KMS-11 (cell line): Measurements from ENCODE around the gene RABGAP1.

ENCODE experiments used
- H2AFZ ChIP-seq: fragments of 200-600 bp; sonication (generic); 2 replicates; pipeline ENCODE4 v1.6.1; 2016; ENCODE audit warnings: antibody characterized with exemption, mixed run types, low read depth
- H3K27ac ChIP-seq: fragments of 200-600 bp; sonication (generic); 2 replicates; pipeline ENCODE4 v1.6.1; 2016; ENCODE audit warnings: mild to moderate bottlenecking, mixed run types
- H3K27me3 ChIP-seq: fragments of 200-600 bp; sonication (generic); 2 replicates; pipeline ENCODE4 v1.6.1; 2017; ENCODE audit warnings: mild to moderate bottlenecking, low read depth, mixed run types, moderate library complexity; ENCODE audit not compliant: insufficient read depth
- H3K36me3 ChIP-seq: fragments of 200-600 bp; sonication (generic); 2 replicates; pipeline ENCODE4 v1.6.1; 2017; ENCODE audit warnings: mild to moderate bottlenecking, mixed run types; ENCODE audit not compliant: insufficient read depth
- H3K4me1 ChIP-seq: fragments of 200-600 bp; sonication (generic); 2 replicates; pipeline ENCODE4 v1.6.1; 2016; ENCODE audit warnings: mild to moderate bottlenecking, low read depth, mixed run types; ENCODE audit not compliant: poor library complexity, severe bottlenecking
- H3K4me2 ChIP-seq: fragments of 200-600 bp; sonication (generic); 2 replicates; pipeline ENCODE4 v1.7.0; 2016; ENCODE audit warnings: mild to moderate bottlenecking, mixed run types
- H3K4me3 ChIP-seq: fragments of 200-600 bp; sonication (generic); IDR thresholded peaks from 2 replicates; pipeline ENCODE4 v1.6.1; 2017; ENCODE audit warnings: low read depth, low read length, mixed read lengths; ENCODE audit not compliant: insufficient read depth
- H3K79me2 ChIP-seq: fragments of 200-600 bp; sonication (generic); 2 replicates; pipeline ENCODE4 v1.6.1; 2016; ENCODE audit warnings: low read depth, mixed run types; ENCODE audit not compliant: insufficient read depth
- H3K9ac ChIP-seq: fragments of 200-600 bp; sonication (generic); 2 replicates; pipeline ENCODE4 v1.6.1; 2016; ENCODE audit warnings: mild to moderate bottlenecking, mixed run types
- H4K20me1 ChIP-seq: fragments of 200-600 bp; sonication (generic); 2 replicates; pipeline ENCODE4 v1.6.1; 2016; ENCODE audit warnings: mild to moderate bottlenecking, mixed run types; ENCODE audit not compliant: insufficient read depth
- CTCF ChIP-seq: fragments of 200-600 bp; sonication (generic); conservative IDR thresholded peaks from 2 replicates; pipeline ENCODE4 v1.6.1; 2017; ENCODE audit warnings: low read depth, mild to moderate bottlenecking, antibody characterized with exemption, low read length, moderate library complexity, mixed read lengths

The RABGAP1 gene

GRCh38 chr9:123119566-123119965, 178.7 kb downstream of the RABGAP1 start:
- H3K4me1 ChIP-seq, result no peaks in the 10 kb centered on the region
- H3K27me3 ChIP-seq, result no peaks in the 10 kb centered on the region
- H3K4me3 ChIP-seq, result no peak overlapping the region
- no peak overlapping the region for H3K27ac ChIP-seq
- no peak overlapping the region for H3K4me2 ChIP-seq
- no peaks in the 10 kb centered on the region for H4K20me1 ChIP-seq
- no peaks in the 10 kb centered on the region for H3K79me2 ChIP-seq
- no peak overlapping the region for H3K9ac ChIP-seq
- no peak for TF ChIP-seq CTCF
- no peak overlapping the region for H2AFZ ChIP-seq
- no peaks in the 10 kb centered on the region for H3K36me3 ChIP-seq

- Histone ChIP-seq H3K4me2 (no peak overlapping the region), H3K9ac (no peak overlapping the region), H3K4me1 (no peaks in the 10 kb centered on the region), H3K4me3 (no peak overlapping the region), H4K20me1 (no peaks in the 10 kb centered on the region), H3K27me3 (no peaks in the 10 kb centered on the region), H3K27ac (no peak overlapping the region), H2AFZ (no peak overlapping the region), H3K79me2 (no peaks in the 10 kb centered on the region), H3K36me3 (no peaks in the 10 kb centered on the region)
- no peak for TF ChIP-seq CTCF
Measured at GRCh38 chr9:123120131-123120530, 179.3 kb downstream of the RABGAP1 start.

GRCh38 chr9:123120953-123121352, 180.1 kb downstream of the RABGAP1 start:
- Histone ChIP-seq H3K9ac (no peak overlapping the region), H3K4me2 (no peak overlapping the region), H3K4me1 (no peaks in the 10 kb centered on the region), H3K27me3 (no peaks in the 10 kb centered on the region), H3K79me2 (no peaks in the 10 kb centered on the region), H3K4me3 (no peak overlapping the region), H3K27ac (no peak overlapping the region), H3K36me3 (no peaks in the 10 kb centered on the region), H4K20me1 (no peaks in the 10 kb centered on the region), H2AFZ (no peak overlapping the region)
- TF ChIP-seq CTCF, result no peak

- H4K20me1 ChIP-seq, result no peaks in the 10 kb centered on the region
- H3K4me1 ChIP-seq, result no peaks in the 10 kb centered on the region
- no peak overlapping the region for H3K9ac ChIP-seq
- H3K79me2 ChIP-seq, result no peaks in the 10 kb centered on the region
- no peak overlapping the region for H3K27ac ChIP-seq
- H3K36me3 ChIP-seq, result no peaks in the 10 kb centered on the region
- no peak for TF ChIP-seq CTCF
- H3K4me2 ChIP-seq, result no peak overlapping the region
- no peak overlapping the region for H3K4me3 ChIP-seq
- no peak overlapping the region for H2AFZ ChIP-seq
- H3K27me3 ChIP-seq, result no peaks in the 10 kb centered on the region
Measured at GRCh38 chr9:123121457-123121856, 180.6 kb downstream of the RABGAP1 start.
